Common myeloid progenitor, CD34-positive (primary cell): ENCODE results near the gene STRIP2.
"Not testable (repeated sequence)": the region's sequence is repeated elsewhere in the genome, so short reads cannot be mapped to it uniquely, and the experiment has no call there.

Experiments used
- CTCF ChIA-PET: fragments of 350-600 bp; sonication (Branson Sonifier 250); formaldehyde crosslinking; loops from one replicate; lab custom pipeline; 2021; ENCODE audit warnings: antibody characterized with exemption; lab: Charles Lee
- POLR2A ChIA-PET: fragments of 350-600 bp; sonication (Branson Sonifier 250); formaldehyde crosslinking; loops from one replicate; lab custom pipeline; 2021; ENCODE audit warnings: antibody characterized with exemption; lab: Charles Lee
- DNase-seq, 3 donors: peaks; one replicate each; pipeline versions ENCODE4 v3.0.0 to v3.0.0-alpha.2; 2013
- H3K27ac ChIP-seq, 2 experiments: 1 replicate in 1 of 2; 2 replicates in 1 of 2; pipeline ENCODE4 v1.7.0; 2013; ENCODE audit warnings: inconsistent platforms in 2 of 2, low read length in 2 of 2, mild to moderate bottlenecking in 2 of 2, low read depth in 1 of 2, moderate library complexity in 1 of 2; ENCODE audit not compliant: severe bottlenecking in 2 of 2, insufficient read depth in 1 of 2, poor library complexity in 1 of 2
- H3K27me3 ChIP-seq, 5 experiments: replicated peaks in 2 of 5; 1 replicate in 3 of 5; 2 replicates in 2 of 5; pipeline versions ENCODE4 v1.6.1 to v1.7.0; 2013; ENCODE audit warnings: low read length in 4 of 5, mild to moderate bottlenecking in 2 of 5, moderate library complexity in 2 of 5, inconsistent platforms in 1 of 5; ENCODE audit not compliant: insufficient read depth in 5 of 5, control insufficient read depth in 4 of 5
- H3K36me3 ChIP-seq, 4 experiments: 1 replicate in 2 of 4; 2 replicates in 2 of 4; pipeline versions ENCODE4 v1.6.1 to v1.7.0; 2013; ENCODE audit warnings: low read length in 3 of 4, control low read depth in 1 of 4, mild to moderate bottlenecking in 1 of 4; ENCODE audit not compliant: control insufficient read depth in 4 of 4, insufficient read depth in 4 of 4
- H3K4me1 ChIP-seq, 4 experiments: 1 replicate in 3 of 4; 2 replicates in 1 of 4; pipeline versions ENCODE4 v1.6.1 to v1.7.1; 2013; ENCODE audit warnings: low read length in 3 of 4, mild to moderate bottlenecking in 3 of 4, control low read depth in 1 of 4, inconsistent platforms in 1 of 4, moderate library complexity in 1 of 4; ENCODE audit not compliant: control insufficient read depth in 4 of 4, insufficient read depth in 4 of 4; ENCODE audit errors: control extremely low read depth in 1 of 4
- H3K4me3 ChIP-seq, 7 experiments: 1 replicate in 4 of 7; 2 replicates in 3 of 7; pipeline versions ENCODE4 v1.5.1 to v1.7.0; 2013; ENCODE audit warnings: mild to moderate bottlenecking in 7 of 7, low read length in 6 of 7, moderate library complexity in 6 of 7, inconsistent platforms in 2 of 7, low read depth in 2 of 7, control low read depth in 1 of 7; ENCODE audit not compliant: insufficient read depth in 4 of 7, control insufficient read depth in 1 of 7; ENCODE audit errors: extremely low read depth in 1 of 7
- H3K9me3 ChIP-seq, 5 experiments: 1 replicate in 4 of 5; 2 replicates in 1 of 5; pipeline versions ENCODE4 v1.6.1 to v1.7.1; 2013; ENCODE audit warnings: low read length in 4 of 5, mild to moderate bottlenecking in 2 of 5, inconsistent platforms in 1 of 5, low read depth in 1 of 5, moderate library complexity in 1 of 5; ENCODE audit not compliant: control insufficient read depth in 4 of 5, insufficient read depth in 2 of 5; ENCODE audit errors: control extremely low read depth in 1 of 5
- WGBS: methylation state at CpG from one replicate; pipeline ENCODE4 v1.1.5; 2013; ENCODE audit not compliant: insufficient coverage; 5-methylcytosine and 5-hydroxymethylcytosine counted together

The STRIP2 gene

GRCh38 chr7:129401228-129401966, 32.8 kb upstream of the STRIP2 start:
- CTCF ChIA-PET, result interaction anchor here (0.9 to 3.1 kb wide), 9 partner anchors 10 to 70 kb away, joined by 3 to 14 read pairs (median 4); partner anchors contain the start of gene STRIP2

GRCh38 chr7:129401967-129402860, 32.0 kb upstream of the STRIP2 start:
- POLR2A ChIA-PET, result interaction anchor here (0.6 kb wide), 1 partner anchor 30 kb away, joined by 3 read pairs; no protein-coding TSS in a partner anchor
- H3K36me3 ChIP-seq, result peaks cover 0 to 7% (median 5%) of the 10 kb centered on the region in 4 experiments
- peak in 1 of 3 donors; percentile 1 for DNase-seq
- H3K27ac ChIP-seq, result peak overlapping the region in 1 of 2 experiments; percentile 54
- no peaks in the 10 kb centered on the region for H3K27me3 ChIP-seq
- WGBS, result 100% methylated on average over 3 of the region's 3 CpGs
- H3K4me1 ChIP-seq, result peaks cover 0 to 23% (median 16%) of the 10 kb centered on the region in 4 experiments
- CTCF ChIA-PET, result interaction anchor here (1.2 to 3.1 kb wide), 6 partner anchors 10 to 69 kb away, joined by 3 to 14 read pairs (median 4); partner anchors contain the start of gene STRIP2
- no peaks in the 10 kb centered on the region for H3K9me3 ChIP-seq
- H3K4me3 ChIP-seq, result no peak overlapping the region

More at GRCh38 chr7:129401228-129401966, 32.8 kb upstream of the STRIP2 start:
- peaks cover 0 to 23% (median 16%) of the 10 kb centered on the region in 4 experiments for H3K4me1 ChIP-seq
- DNase-seq, result peak; percentile 68 to 95 (median 88)
- POLR2A ChIA-PET, result interaction anchor here (0.6 to 0.7 kb wide), 2 partner anchors 31 to 608 kb away, joined by 3 read pairs; no protein-coding TSS in a partner anchor
- H3K36me3 ChIP-seq, result peaks cover 0 to 7% (median 4%) of the 10 kb centered on the region in 4 experiments
- peak overlapping the region in 1 of 2 experiments; percentile 54 for H3K27ac ChIP-seq
- no peaks in the 10 kb centered on the region for H3K9me3 ChIP-seq
- no CpG with 5 or more reads among the region's 1 CpG for WGBS
- H3K4me3 ChIP-seq, result no peak overlapping the region
- H3K27me3 ChIP-seq, result no peaks in the 10 kb centered on the region

- H3K4me3 ChIP-seq, result no peak overlapping the region
These were observed 28.7 kb upstream of the STRIP2 start for GRCh38 chr7:129405527-129405926.

GRCh38 chr7:129410238-129410637, 24.0 kb upstream of the STRIP2 start:
- WGBS, result 89% methylated on average over 5 of the region's 8 CpGs
- POLR2A ChIA-PET, CTCF ChIA-PET, H3K9me3 ChIP-seq, H3K27me3 ChIP-seq, DNase-seq, H3K27ac ChIP-seq, H3K4me1 ChIP-seq, H3K4me3 ChIP-seq: not testable (repeated sequence)
- peaks cover 0 to 28% (median 4%) of the 10 kb centered on the region in 4 experiments for H3K36me3 ChIP-seq

More at GRCh38 chr7:129405527-129405926, 28.7 kb upstream of the STRIP2 start:
- no peak for DNase-seq
- H3K27me3 ChIP-seq, result no peaks in the 10 kb centered on the region
- peaks cover 0 to 10% (median 4%) of the 10 kb centered on the region in 4 experiments for H3K36me3 ChIP-seq
- no peaks in the 10 kb centered on the region for H3K9me3 ChIP-seq
- POLR2A ChIA-PET, result no interaction called here
- peaks cover 0 to 17% (median 16%) of the 10 kb centered on the region in 4 experiments for H3K4me1 ChIP-seq
- no peak overlapping the region for H3K27ac ChIP-seq
- CTCF ChIA-PET, result no interaction called here

- 100% methylated on average over 2 of the region's 4 CpGs for WGBS
- H3K27ac ChIP-seq, result no peak overlapping the region
- no peak overlapping the region for H3K4me3 ChIP-seq
- H3K4me1 ChIP-seq, result no peaks in the 10 kb centered on the region
- H3K36me3 ChIP-seq, result peaks cover 0 to 22% (median 3%) of the 10 kb centered on the region in 4 experiments
- POLR2A ChIA-PET, result interaction anchor here (0.7 kb wide), 1 partner anchor 17 kb away, joined by 3 read pairs; no protein-coding TSS in a partner anchor
- CTCF ChIA-PET, result interaction anchor here (0.6 kb wide), 1 partner anchor 649 kb away, joined by 6 read pairs; no protein-coding TSS in a partner anchor
- H3K27me3 ChIP-seq, result no peaks in the 10 kb centered on the region
- peaks cover 0 to 4% (median 0%) of the 10 kb centered on the region in 5 experiments for H3K9me3 ChIP-seq
- no peak for DNase-seq
These were observed 21.7 kb upstream of the STRIP2 start for GRCh38 chr7:129412501-129412900.

- WGBS, result 100% methylated on average over 5 of the region's 5 CpGs
- ChIA-PET CTCF (interaction anchor here (1.3 kb wide), 1 partner anchor 206 kb away, joined by 3 read pairs; no protein-coding TSS in a partner anchor), POLR2A (no interaction called here)
- Histone ChIP-seq H3K9me3 (peaks cover 0 to 4% (median 0%) of the 10 kb centered on the region in 5 experiments), H3K4me1 (no peaks in the 10 kb centered on the region), H3K27ac (no peak overlapping the region), H3K27me3 (no peaks in the 10 kb centered on the region), H3K36me3 (peaks cover 2 to 12% (median 3%) of the 10 kb centered on the region in 4 experiments), H3K4me3 (no peak overlapping the region)
- DNase-seq, result no peak
These were observed 17.2 kb upstream of the STRIP2 start for GRCh38 chr7:129417073-129417472.
